NOMO-1 treated with dmso at 0.1 percent for 144 hours (cell line): ENCODE measurements around the gene RILPL2.
"Not testable (repeated sequence)": the region's sequence is repeated elsewhere in the genome, so short reads cannot be mapped to it uniquely, and the experiment has no call there.

ENCODE experiments used
- DNase-seq: peaks from one replicate; lab custom pipeline; 2025; ENCODE audit not compliant: unreplicated experiment; lab: John Stamatoyannopoulos, UW

RILPL2 gene

DNA sequence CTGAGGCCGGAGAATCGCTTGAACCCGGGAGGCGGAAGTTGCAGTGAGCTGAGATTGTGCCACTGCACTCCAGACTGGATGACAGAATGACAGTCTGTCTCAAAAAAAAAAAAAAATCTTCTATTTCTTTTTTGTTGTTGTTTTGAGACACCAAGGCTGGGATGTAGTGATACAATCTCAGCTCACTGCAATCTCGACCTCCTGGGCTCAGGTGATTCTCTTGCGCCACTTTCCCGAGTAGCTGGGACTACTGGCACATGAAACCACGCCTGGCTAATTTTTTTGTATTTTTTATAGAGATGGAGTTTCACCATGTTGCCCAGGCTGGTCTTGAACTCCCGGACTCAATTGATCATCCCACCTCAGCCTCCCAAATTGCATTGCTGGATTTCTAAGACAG is 14.2 kb upstream of the RILPL2 start:
- no peak for DNase-seq

DNA sequence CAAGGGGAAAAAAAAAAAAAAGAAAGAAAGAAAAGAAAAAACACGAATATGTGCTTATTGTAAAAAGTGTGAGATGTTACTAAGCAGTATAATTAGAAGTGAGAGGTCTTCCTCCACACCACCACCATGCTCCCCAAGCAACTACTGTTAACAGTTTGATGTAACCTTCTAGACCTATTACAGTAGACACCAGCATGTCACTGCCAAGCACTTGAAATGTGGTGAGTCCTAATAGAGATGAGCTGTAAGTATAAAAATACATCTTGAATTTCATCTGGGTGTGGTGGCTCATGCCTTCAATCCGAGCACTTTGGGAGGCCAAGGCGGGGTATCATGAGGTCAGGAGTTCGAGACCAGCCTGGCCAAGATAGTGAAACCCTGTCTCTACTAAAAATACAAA is 13.4 kb upstream of the RILPL2 start:
- no peak for DNase-seq

DNA sequence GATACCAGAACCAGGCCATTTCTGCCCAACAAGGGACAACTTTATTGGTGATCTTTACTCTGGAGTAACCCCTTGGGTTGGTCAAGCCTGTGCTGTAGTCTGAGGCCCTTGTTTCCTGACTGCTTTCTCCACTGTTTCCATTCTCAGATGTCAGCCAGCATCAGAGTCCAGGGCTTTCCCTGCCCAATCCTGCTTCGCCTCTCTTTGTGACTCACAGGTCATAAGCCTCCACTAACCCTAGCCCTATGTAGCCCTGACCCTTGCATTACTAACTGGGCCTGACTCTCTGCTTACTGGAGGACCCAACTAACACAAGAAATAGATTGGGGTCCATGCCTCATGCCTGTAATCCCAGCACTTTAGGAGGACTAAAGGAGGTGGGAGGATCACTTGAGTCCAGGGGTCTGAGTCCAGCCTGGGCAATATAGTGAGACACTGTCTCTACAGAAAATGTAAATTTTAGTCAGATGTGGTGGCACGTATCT is 12.8 kb upstream of the RILPL2 start:
- no peak for DNase-seq

DNA sequence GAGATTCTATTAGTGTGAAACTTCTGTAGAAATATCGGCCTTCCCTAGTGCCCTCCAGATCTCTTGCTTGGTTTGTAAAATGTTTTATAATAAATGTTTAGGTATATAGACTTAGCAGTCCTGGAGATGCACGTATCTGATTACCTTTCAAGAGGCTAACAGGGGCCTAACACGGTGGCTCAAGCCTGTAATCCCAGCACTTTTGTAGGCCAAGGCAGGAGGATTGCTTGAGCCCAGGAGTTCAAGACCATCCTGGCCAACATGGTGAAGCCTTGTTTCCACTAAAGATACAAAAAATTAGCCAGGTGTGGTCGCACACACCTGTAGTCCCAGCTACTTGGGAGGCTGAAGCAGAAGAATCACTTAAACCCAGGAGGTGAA is 9.8 kb upstream of the RILPL2 start:
- DNase-seq = no peak

DNA sequence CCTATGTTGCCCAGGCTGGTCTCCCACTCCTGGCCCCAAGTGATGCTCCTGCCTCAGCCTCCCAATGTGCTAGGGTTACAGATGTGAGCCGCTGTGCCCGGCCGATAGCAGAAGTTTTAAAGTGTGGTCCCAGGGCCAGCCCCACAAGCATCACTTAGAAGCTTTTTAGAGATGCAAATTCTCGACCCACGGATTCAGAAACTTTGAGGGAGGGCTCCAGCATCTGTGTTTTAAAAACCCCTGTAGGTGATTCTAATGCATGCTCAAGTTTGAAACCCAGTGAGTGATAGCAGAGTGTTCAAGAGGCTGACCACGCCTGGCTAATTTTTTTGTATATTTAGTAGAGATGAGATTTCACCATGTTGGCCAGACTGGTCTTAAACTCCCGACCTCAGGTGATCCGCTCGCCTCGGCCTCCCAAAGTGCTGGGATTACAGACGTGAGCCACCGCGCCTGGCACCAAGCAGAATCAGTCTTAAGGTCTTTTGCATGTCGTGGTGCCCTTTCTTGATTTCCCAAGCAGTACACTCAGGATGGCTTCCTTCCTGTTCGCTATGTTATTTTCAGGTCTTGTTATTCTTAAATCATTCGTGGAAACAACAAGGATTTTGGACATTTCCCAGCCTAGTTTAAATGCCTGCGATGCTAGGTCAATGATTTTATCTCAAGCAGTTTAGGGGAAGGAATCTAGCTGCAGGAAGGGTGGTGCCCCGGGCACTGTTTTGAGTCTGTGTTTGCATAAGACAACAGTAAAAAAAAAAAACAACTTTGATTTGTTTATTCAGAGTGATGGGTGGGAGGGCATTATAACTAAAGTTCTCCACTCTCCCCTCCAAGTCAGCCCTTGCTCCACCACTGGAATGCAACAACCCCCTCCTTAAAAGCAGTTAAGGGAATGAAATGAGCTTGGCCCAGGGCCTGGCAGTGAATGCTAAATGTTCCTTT is 9.2 kb upstream of the RILPL2 start:
- DNase-seq = no peak

DNA sequence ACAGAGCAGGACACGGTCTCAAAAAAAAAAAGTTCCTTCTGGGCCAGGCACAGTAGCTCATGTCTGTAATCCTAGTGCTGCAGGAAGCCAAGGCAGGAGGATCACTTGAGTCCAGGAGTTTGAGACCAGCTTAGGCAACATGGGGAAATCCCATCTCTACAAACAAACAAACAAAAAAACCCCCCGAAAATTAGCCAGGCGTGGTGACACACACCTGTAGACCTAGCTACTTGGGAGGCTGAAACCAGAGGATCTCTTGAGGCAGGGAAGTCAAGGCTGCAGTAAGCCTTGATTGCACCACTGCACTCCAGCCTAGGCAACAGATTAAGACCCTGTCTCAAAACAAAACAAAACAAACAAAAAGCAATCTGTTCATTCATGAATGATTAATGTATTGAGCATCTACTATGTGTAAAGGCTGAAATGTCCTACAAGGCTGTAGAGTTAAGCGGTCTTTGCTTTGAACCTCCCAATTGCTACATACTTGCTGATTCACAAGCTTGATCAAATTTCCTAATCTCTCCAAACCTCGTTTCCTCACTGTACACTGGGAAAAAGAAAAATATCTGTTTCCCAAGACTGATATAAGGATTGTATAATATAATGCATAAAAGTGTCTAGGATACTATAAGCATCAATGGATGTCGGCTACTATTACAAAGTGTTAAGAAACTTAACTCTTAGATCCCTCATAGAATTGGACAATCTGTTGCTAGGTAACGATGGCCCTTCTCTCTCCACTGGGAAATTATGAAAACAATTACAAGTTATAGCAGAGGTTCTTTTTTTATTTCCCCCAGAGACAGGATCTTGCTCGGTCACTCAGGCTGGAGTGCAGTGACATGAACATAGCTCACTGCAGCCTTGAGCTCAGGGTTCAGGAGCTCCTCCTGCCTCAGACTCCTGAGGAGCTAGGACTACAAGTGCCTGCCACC is 7.9 kb upstream of the RILPL2 start:
- no peak for DNase-seq

DNA sequence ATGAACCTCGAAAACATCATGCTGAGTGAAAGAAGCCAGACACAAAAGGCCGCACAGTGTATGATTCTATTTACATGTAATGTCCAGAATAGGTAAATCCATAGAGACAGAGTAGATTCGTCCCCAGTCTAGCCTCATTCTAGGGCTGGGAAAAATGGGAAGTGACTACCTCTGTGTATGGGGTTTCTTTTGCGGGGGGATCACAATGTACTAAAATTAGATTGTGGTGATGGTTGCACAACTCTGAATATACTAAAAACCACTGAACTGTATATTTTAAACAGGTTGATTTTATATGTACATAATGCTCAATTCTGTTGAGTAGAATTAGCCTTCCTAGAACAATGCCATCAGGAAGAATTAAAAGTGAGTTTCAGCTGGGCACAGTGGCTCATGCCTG is 6.3 kb upstream of the RILPL2 start:
- DNase-seq = peak; percentile 32

DNA sequence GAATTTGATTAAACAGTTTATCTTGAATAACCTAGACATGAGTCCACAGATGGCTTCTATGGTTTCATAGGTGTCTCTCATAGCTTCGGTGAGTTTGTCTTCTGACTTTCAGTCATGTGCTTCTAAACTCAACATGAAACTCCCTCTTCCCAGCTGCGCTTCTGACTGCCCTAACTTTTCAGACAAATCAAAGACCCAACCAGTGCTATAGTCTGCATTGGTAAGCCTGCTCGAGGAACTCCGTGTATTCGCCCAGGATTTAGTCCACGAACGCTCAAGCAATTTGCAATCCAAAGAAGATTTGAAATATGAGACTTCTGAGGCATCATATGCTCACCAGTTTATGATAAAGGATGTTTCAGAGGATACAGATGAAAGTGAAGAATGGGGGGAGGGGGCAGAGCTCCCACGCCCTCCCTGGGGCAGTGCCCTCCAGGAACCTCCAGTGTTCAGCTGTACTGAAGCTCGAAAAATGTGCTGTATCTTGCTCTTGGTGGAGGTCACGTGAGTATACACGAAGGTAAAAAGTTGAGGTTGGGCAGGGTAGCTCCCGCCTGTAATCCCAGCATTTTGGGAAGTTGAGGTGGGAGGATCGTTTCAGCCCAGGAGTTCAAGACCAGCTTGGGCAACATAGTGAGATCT is 5.2 kb upstream of the RILPL2 start:
- no peak for DNase-seq

DNA sequence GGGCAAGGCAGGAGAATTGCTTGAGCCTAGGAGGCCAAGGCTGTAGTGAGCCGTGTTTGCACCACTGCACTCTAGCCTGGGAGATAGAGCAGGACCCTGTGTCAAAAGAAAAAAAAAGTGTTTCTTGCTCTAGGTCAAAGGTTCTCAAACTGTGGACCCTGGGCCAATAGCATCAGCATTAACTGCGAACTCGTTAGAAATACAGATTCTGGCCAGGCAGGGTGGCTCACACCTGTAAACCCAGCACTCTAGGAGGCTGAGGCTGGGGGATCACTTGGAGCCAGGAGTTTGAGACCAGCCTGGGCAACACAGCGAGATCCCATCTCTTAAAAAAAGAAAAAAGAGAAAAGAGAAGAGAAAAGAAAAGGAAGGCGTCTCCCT is 858 bp downstream of the RILPL2 start:
- no peak for DNase-seq

DNA sequence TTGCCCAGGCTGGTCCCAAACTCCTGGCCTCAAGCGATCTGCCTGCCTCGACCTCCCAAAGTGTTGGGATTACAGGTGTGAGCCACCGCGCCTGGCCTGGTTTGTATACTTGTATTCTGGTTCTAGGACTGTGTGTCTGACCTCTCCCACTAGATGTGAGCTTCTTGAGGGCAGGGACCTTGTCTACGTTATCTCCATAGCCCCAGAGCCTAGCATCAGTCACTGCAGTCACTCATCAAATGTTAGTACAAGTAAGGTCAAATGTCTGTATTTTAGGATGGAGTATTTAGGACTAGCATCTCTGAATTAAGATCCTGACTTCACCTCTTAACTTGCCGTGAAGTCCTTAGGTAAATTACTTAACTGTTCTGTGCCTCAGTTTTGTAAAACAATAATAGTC is 2.9 kb downstream of the RILPL2 start:
- DNase-seq = no peak

DNA sequence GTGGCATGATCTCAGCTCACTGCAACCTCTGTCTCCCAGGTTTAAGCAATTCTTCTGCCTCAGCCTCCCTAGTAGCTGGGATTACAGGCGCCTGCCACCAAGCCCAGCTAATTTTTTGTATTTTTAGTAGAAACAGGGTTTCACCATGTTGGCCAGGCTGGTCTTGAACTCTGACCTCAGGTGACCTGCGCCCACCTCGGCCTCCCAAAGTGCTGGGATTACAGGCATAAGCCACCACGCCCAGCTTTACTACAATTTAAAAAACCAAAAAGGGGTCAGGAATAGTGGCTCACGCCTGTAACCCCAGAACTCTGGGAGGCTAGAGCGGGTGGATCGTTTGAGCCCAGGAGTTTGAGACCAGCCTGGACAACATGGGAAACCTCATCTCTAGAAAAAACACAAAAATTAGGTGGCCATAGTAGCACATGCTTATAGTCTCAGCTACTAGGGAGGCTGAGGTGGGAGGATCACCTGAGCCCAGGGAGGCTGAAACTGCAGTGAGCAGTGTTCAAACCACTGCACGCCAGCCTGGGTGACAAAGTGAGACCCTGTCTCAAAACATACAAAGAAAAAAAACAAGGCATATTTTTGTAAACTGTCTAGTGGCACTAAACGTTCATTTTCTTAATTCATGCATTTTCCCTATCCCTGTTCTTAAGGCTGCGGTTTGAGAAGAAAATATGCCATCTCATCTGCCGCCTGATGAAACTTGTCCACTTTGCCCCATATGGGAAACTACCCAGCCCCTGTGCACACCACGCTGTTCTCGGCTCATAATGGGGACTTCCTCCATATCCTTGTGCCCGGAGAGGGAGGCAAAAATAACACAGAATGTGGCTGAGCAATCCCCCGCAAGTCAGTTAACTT is 4.3 kb downstream of the RILPL2 start:
- peak; percentile 41 for DNase-seq

DNA sequence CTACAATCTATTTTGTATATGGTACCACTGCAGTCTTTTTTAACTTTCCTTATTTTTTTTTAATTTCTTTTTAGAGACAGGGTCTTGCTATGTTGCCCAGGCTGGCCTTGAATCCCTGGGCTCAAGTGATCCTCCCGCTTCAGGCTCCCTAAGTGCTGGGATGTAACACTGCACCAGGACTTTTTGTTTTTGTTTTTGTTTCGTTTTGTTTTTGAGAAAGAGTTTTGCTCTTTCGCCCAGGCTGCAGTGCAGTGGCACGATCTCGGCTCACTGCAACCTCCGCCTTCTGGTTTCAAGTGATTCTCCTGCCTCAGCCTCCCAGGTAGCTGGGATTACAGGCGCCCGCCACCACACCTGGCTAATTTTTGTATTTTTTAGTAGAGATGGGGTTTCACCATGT is 7.4 kb downstream of the RILPL2 start:
- DNase-seq = not testable (repeated sequence)

DNA sequence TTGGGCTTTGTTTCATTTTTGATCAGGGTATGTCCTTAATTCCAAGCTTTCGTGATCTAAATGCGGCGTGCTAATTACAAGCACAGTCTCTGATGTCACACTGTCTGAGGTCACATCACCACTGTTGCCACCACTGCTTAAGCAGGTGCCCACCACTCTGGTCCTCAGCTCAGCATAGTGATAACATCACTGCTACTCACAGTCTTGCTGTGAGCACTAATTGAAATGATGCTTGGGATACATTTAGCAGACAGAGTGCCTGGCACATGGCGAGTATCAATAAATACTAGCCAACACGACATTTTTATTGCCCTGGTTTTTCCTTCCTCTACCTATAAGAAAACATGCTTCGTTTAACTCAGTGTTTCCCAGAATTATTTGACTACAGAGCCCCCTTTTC is 7.9 kb downstream of the RILPL2 start:
- DNase-seq = no peak

DNA sequence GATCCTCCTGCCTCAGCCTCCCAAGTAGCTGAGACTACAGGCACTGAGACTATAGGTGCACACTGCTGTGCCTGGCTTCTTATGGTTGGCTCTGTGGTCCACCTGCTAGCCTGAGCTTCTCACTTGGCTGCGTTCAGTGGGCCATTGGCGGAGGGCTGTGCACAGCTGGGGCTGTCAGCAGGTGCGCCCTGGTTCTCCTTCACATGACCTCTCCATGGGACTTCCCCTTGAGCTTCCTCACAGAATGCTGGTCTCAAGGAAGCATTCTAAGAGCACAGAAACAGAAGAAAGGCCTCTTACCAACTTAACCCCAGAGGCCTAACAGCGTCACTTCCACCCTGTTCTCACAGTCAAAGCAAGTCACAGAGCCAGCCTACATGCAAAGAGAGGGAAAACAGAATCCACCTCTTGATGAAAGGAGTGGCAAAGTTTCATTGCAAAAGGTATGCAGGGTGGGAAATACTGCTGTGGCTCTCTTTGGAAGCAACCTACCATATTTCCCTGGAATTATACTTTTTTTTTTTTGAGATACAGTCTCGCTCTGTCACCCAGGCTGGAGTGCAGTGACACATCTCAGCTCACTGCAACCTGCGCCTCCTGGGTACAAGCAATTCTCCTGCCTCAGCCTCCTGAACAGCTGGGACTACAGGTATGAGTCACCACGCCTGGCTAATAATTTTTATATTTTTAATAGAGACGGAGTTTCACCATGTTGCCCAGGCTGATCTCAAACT is 9.3 kb downstream of the RILPL2 start:
- no peak for DNase-seq

DNA sequence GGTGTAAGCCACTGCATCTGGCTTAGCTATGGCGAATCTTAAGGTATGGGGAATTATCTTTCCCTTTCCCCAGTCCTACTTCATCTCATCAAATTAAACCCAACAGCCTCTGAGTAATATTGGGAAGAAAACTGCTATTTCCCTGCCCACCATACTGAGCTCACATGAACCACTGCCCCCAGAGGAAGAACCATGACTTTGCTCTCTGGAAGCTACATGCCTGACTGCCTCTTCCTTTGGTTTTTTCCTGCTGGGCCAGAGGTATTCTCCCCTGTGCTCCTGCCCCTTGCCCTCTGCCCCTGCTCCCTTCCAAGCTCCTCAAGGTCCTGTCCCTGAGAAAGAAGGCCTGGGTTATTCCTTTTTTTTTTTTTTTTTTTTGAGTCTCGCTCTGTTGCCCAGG is 15.2 kb downstream of the RILPL2 start:
- DNase-seq = no peak

DNA sequence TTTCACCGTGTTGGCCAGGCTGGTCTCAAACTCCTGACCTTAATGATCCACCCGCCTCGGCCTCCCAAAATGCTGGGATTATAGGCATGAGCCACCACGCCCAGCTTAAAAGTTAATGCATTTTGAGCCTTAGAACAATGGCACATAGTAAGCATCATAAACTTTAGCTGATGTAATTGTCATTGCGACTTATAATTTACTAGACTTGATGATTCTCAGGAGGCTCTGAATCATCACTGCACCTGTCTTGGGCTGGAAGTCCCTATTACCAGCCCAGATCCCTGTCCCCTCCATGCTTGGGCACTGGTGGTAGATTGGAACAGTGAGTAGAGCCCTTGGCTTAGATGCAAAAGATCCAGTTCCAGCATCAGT is 26.5 kb downstream of the RILPL2 start:
- no peak for DNase-seq

DNA sequence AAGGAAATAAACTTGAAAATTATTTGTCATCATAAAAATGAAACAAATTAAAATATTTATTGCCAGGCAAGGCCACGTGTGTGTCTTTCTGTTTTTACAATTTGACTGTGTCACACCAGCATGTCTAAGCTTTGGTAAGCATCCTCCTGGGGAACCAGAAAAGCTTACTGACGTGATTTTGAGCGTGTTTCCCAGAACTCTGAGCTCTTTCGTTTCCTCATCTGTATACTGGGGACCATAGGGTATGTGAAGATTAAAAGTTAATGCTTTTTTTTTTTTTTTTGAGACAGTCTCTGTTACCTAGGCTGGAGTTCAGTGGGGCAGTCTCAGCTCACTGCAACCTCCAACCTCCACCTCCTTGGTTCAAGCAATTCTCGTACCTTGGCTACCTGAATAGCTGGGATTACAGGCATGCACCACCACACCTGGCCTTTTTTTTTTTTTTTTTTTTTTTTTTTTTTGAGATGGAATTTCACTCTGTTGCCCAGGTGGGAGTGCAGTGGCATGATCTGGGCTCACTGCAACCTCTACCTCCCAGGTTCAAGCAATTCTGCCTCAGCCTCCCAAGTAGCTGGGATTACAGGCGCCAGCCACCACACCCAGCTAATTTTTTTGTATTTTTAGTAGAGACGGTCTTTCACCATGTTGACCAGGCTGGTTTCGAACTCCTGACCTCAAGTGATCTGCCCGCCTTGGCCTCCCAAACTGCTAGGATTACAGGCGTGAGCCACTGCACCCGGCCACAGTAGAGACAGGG is 27.0 kb downstream of the RILPL2 start:
- not testable (repeated sequence) for DNase-seq

DNA sequence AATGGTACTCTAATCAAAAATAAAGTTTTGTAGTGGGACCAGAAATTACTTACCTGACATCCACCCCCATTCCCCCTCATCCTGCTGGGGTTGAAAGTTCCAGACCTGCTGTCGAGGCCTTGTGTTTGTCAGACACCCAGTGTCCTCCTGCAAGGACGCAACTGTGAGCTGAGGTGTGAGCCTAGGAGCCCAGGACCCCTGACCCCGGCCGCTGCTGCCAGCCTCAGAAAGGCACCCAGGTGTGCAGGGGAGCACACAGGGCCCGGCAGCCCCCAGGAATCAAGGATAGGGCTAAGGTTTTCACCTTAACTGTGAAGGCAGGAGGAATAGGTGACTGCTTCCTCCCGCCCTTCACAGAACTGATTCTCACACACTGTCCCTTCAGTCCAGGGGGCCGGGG is 27.9 kb downstream of the RILPL2 start:
- DNase-seq = not testable (repeated sequence)

DNA sequence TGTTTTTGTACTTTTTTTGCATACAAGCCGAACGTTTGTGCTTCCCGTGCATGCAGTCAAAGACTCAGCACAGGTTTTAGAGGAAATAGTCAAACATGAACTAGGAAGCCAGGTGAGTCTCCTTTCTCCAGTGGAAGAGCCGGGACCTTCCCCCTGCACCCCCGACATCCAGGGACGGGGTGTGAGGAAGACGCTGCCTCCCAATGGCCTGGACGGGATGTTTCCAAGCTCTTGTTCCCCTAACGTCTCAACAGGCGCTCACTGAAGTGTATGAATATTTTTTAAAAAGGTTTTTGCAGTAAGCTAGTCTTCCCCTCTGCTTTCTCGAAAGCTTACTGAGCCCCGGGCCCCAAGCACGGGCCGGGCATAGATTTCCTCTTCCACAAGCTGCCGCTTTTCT is 28.6 kb downstream of the RILPL2 start:
- not testable (repeated sequence) for DNase-seq
